ENCODE results near the gene GATA5.

Gene GATA5

DNA sequence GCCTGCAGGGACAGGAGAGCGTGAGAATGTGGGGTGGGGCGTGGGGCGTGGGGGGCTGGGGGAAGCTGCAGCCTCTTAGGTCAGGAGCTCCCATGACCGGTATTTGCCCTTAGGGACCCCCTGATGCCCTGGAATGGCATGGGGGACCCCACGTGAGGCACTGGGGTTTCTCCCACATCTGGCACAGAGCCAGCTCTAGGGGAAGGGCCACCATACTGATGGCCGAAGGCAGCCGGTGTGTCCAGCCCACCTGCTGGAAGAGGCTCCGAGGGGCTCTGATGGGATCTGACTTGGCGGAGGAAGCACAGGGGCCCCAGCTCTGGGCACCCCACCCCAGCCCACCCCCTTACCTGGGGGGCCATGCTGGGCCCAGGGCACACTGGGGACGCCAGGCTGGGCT, 10.8 kb downstream of the GATA5 start:
- no peaks in the 10 kb centered on the region for H3K9me2 ChIP-seq (replicated peaks; ENCODE audit: insufficient read depth, low read length)
- H3K79me2 ChIP-seq (ENCODE audit: insufficient read depth, low read length) = no peaks in the 10 kb centered on the region
- no peaks in the 10 kb centered on the region for H3K9me3 ChIP-seq (ENCODE audit: insufficient read depth, low read length)
- H4K20me1 ChIP-seq (ENCODE audit: low read depth, low read length) = no peaks in the 10 kb centered on the region
- no peaks in the 10 kb centered on the region for H3K36me3 ChIP-seq (ENCODE audit: low read length)
- TF ChIP-seq EZH2phosphoT487 (conservative IDR thresholded peaks at IDR 0.05; ENCODE audit: low read length) = no peak
- TF ChIP-seq, protein P1, sequence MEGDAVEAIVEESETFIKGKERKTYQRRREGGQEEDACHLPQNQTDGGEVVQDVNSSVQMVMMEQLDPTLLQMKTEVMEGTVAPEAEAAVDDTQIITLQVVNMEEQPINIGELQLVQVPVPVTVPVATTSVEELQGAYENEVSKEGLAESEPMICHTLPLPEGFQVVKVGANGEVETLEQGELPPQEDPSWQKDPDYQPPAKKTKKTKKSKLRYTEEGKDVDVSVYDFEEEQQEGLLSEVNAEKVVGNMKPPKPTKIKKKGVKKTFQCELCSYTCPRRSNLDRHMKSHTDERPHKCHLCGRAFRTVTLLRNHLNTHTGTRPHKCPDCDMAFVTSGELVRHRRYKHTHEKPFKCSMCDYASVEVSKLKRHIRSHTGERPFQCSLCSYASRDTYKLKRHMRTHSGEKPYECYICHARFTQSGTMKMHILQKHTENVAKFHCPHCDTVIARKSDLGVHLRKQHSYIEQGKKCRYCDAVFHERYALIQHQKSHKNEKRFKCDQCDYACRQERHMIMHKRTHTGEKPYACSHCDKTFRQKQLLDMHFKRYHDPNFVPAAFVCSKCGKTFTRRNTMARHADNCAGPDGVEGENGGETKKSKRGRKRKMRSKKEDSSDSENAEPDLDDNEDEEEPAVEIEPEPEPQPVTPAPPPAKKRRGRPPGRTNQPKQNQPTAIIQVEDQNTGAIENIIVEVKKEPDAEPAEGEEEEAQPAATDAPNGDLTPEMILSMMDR (IDR thresholded peaks at IDR 0.05; ENCODE audit: insufficient read depth, low read length, poor library complexity, severe bottlenecking) = no peak
- H3K27ac ChIP-seq (ENCODE audit: low read depth, low read length) = no peak overlapping the region
- no peak overlapping the region for H3K9ac ChIP-seq (ENCODE audit: low read length)
- H3K27me3 ChIP-seq (ENCODE audit: low read length) = no peaks in the 10 kb centered on the region
- H3K4me3 ChIP-seq (ENCODE audit: insufficient read depth, low read length, poor library complexity, severe bottlenecking) = no peak overlapping the region
- no peak overlapping the region for H3K4me2 ChIP-seq (ENCODE audit: low read depth, low read length, poor library complexity, severe bottlenecking)
- no peak overlapping the region for H2AFZ ChIP-seq (ENCODE audit: low read depth, low read length, severe bottlenecking)
- no peaks in the 10 kb centered on the region for H3F3A ChIP-seq (ENCODE audit: insufficient read depth)

DNA sequence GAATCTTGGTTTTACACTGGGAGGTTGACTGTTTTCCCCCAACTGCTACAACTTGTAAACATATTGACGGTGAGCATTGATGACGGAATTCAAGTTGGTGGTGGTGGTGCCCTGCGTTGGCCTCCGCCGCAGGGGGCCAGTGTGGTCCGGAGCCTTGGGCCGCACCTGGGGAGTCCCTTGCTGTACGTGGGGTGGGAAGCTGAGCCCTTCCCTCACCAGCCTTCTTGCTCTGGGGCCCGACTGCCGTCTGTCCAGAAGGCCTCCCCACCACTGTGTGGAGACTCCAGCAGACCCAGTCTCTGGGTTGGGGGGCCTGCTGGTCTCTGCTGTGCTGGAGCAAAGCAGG, 11.4 kb downstream of the GATA5 start:
- no peaks in the 10 kb centered on the region for H4K20me1 ChIP-seq (ENCODE audit: low read depth, low read length)
- H3K36me3 ChIP-seq (ENCODE audit: low read length) = no peaks in the 10 kb centered on the region
- H3K79me2 ChIP-seq (ENCODE audit: insufficient read depth, low read length) = no peaks in the 10 kb centered on the region
- TF ChIP-seq, protein P1 (IDR thresholded peaks at IDR 0.05; ENCODE audit: insufficient read depth, low read length, poor library complexity, severe bottlenecking) = no peak
- no peak for TF ChIP-seq EZH2phosphoT487 (conservative IDR thresholded peaks at IDR 0.05; ENCODE audit: low read length)
- H2AFZ ChIP-seq (ENCODE audit: low read depth, low read length, severe bottlenecking) = no peak overlapping the region
- no peak overlapping the region for H3K27ac ChIP-seq (ENCODE audit: low read depth, low read length)
- no peak overlapping the region for H3K4me3 ChIP-seq (ENCODE audit: insufficient read depth, low read length, poor library complexity, severe bottlenecking)
- H3K27me3 ChIP-seq (ENCODE audit: low read length) = no peaks in the 10 kb centered on the region
- H3F3A ChIP-seq (ENCODE audit: insufficient read depth) = no peaks in the 10 kb centered on the region
- no peak overlapping the region for H3K4me2 ChIP-seq (ENCODE audit: low read depth, low read length, poor library complexity, severe bottlenecking)
- H3K9me2 ChIP-seq (replicated peaks; ENCODE audit: insufficient read depth, low read length) = no peaks in the 10 kb centered on the region
- H3K9ac ChIP-seq (ENCODE audit: low read length) = no peak overlapping the region
- H3K9me3 ChIP-seq (ENCODE audit: insufficient read depth, low read length) = no peaks in the 10 kb centered on the region

DNA sequence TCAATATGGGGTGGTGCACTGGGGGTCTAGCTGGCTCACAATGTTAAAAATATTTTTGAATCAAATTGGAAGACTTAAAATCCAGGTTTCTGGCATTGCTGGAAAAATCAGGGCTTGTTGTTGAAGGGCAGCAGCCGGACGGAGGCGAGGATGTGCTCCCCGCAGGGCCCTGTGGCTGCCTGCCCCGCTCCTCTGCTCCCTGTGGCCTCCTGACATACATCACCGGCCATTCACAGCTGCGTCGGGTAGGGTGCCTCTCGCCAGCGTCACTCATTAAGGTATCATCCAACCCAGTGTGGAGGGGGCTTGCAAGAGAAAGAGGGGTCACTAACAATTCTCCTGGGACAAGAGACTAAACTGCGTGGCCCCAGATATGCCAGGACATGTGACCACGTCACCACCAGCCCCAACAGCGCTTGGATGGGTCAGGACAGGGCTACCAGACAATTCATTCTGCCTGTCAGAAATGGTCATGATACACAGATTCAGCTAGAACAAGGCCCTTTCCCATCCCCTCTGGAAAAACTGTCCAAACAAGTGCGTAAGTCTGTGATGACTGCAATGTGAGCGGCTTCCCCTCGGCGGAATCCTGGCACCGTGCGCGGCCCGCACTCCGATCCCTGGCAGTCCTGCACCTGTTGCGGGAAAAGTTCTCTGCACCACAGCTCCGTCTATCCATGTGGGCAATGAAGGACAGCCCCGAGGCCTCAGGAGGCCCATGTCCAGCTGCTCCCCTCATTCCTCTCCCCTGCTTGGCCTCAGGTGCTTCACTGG, 12.0 kb downstream of the GATA5 start:
- no peak overlapping the region for H3K4me2 ChIP-seq (ENCODE audit: low read depth, low read length, poor library complexity, severe bottlenecking)
- no peaks in the 10 kb centered on the region for H3F3A ChIP-seq (ENCODE audit: insufficient read depth)
- no peaks in the 10 kb centered on the region for H3K79me2 ChIP-seq (ENCODE audit: insufficient read depth, low read length)
- H3K27ac ChIP-seq (ENCODE audit: low read depth, low read length) = no peak overlapping the region
- H3K27me3 ChIP-seq (ENCODE audit: low read length) = no peaks in the 10 kb centered on the region
- no peak overlapping the region for H3K4me3 ChIP-seq (ENCODE audit: insufficient read depth, low read length, poor library complexity, severe bottlenecking)
- TF ChIP-seq EZH2phosphoT487 (conservative IDR thresholded peaks at IDR 0.05; ENCODE audit: low read length) = no peak
- TF ChIP-seq, protein P1 (IDR thresholded peaks at IDR 0.05; ENCODE audit: insufficient read depth, low read length, poor library complexity, severe bottlenecking) = no peak
- no peak overlapping the region for H2AFZ ChIP-seq (ENCODE audit: low read depth, low read length, severe bottlenecking)
- H3K9me2 ChIP-seq (replicated peaks; ENCODE audit: insufficient read depth, low read length) = no peaks in the 10 kb centered on the region
- H3K9me3 ChIP-seq (ENCODE audit: insufficient read depth, low read length) = no peaks in the 10 kb centered on the region
- H4K20me1 ChIP-seq (ENCODE audit: low read depth, low read length) = no peaks in the 10 kb centered on the region
- no peaks in the 10 kb centered on the region for H3K36me3 ChIP-seq (ENCODE audit: low read length)
- H3K9ac ChIP-seq (ENCODE audit: low read length) = no peak overlapping the region

All from SU-DHL-6 (cell line).